Stomach (tissue), 9 donors: ENCODE results near the gene CREB3L1. TPM values are rescaled to one million over a fixed set of nuclear protein-coding genes. Genes with fewer than 3 reads are reported as not detected.

Source experiments
- DNase-seq, 2 donors: peaks; one replicate each; pipeline versions ENCODE4 v3.0.0 to v3.0.0-alpha.2; 2013 to 2019
- H3K27ac ChIP-seq, 5 donors: fragments of 200-600 bp in 4 of 5; sonication (generic) in 4 of 5; one replicate each; pipeline ENCODE4 v1.5.1; 2013 to 2019; ENCODE audit warnings: mild to moderate bottlenecking in 1 of 5, moderate library complexity in 1 of 5
- H3K27me3 ChIP-seq, 3 donors: fragments of 200-600 bp; sonication (generic); one replicate each; pipeline ENCODE4 v1.5.1; 2017 to 2019; ENCODE audit warnings: mixed run types in 1 of 3
- H3K36me3 ChIP-seq, 4 donors: fragments of 200-600 bp; sonication (generic); 1 replicate in 3 of 4; 2 replicates in 1 of 4; pipeline ENCODE4 v1.5.1; 2016 to 2019
- H3K4me1 ChIP-seq, 4 donors: fragments of 200-600 bp; sonication (generic); one replicate each; pipeline ENCODE4 v1.5.1; 2016 to 2019
- H3K4me3 ChIP-seq, 4 donors: fragments of 200-600 bp; sonication (generic) in 3 of 4; one replicate each; pipeline ENCODE4 v1.5.1; 2016 to 2019; ENCODE audit warnings: mild to moderate bottlenecking in 1 of 4
- H3K9me3 ChIP-seq, 4 donors: fragments of 200-600 bp; sonication (generic); one replicate each; pipeline ENCODE4 v1.5.1; 2016 to 2019
- EP300 ChIP-seq: sonication (generic); formaldehyde crosslinking; IDR thresholded peaks from one replicate; pipeline ENCODE4 v1.6.1; 2017; ENCODE audit warnings: antibody characterized with exemption
- POLR2A ChIP-seq, 4 donors: fragments of 450-650 bp; IDR thresholded peaks; one replicate each; pipeline ENCODE4 v1.6.1; 2016; ENCODE audit warnings: antibody characterized with exemption in 4 of 4, control low read depth in 2 of 4, mild to moderate bottlenecking in 1 of 4, moderate library complexity in 1 of 4
- POLR2AphosphoS5 ChIP-seq, 3 donors: sonication (generic); formaldehyde crosslinking; IDR thresholded peaks; one replicate each; pipeline ENCODE4 v1.6.1; 2016; ENCODE audit warnings: antibody characterized with exemption in 3 of 3
- WGBS, 5 donors: extraction: QIAGEN DNeasy Blood & Tissue Kit in 3 of 5; methylation state at CpG; one replicate each; pipeline versions ENCODE4 v1.1.5 to v1.1.7; 2013 to 2018; 5-methylcytosine and 5-hydroxymethylcytosine counted together
- intact Hi-C: fragments of 100-400 bp; cut with DNase I; formaldehyde crosslinking; loops from one replicate; pipeline ENCODE4 v1.15.1; 2023; ENCODE audit warnings: low total_unique reads
- polyA plus RNA-seq, 3 donors: library from polyadenylated mRNA; stranded (reverse); fragments of 200-250 nt; gene quantifications; one replicate each; pipeline ENCODE4 v1.2.3, GENCODE V29; 2013
- total RNA-seq, 5 donors: library from RNA; depleted of rRNA; stranded (reverse); fragments of >200 nt; gene quantifications; one replicate each; pipeline versions ENCODE4 v1.1.0 to v1.2.3, GENCODE V29; 2014 to 2016
- TF ChIP-seq, protein P1 (sequence below), 7 experiments: fragments of 450-650 bp in 4 of 7; fragments of 200-600 bp in 3 of 7; sonication (generic) in 3 of 7; IDR thresholded peaks; one replicate each; pipeline ENCODE4 v1.5.1; 2016 to 2019; ENCODE audit warnings: antibody characterized with exemption in 7 of 7, control low read depth in 2 of 7, mild to moderate bottlenecking in 1 of 7
- donor health status: healthy with polysubstance abuse.
- donor health status: Bipolar disorder and iron deficiency.
- donor health status: healthy.

Gene CREB3L1
- total and polyA plus RNA-seq, 8 donors, result 21.0 to 125 (median 48.4) TPM

GRCh38 chr11:46305295-46305694 lies 27.8 kb downstream of the CREB3L1 start:
- no peaks in the 10 kb centered on the region for H3K27me3 ChIP-seq
- peaks cover 5 to 71% (median 49%) of the 10 kb centered on the region in 4 donors for H3K36me3 ChIP-seq
- H3K9me3 ChIP-seq, result no peaks in the 10 kb centered on the region
- no peak overlapping the region for H3K4me3 ChIP-seq
- peak in 1 of 2 donors; percentile 70 for DNase-seq
- WGBS, 5 donors, result 63 to 69% (median 67%) methylated on average over 6 of the region's 6 CpGs
- intact Hi-C loops, result loop anchor here (5.0 kb wide), 1 partner anchor 68 kb away; no protein-coding TSS in a partner anchor
- TF ChIP-seq POLR2A (IDR thresholded peaks at IDR 0.05) (no peak), POLR2AphosphoS5 (IDR thresholded peaks at IDR 0.05) (no peak), EP300 (no peak)
- TF ChIP-seq, protein P1, sequence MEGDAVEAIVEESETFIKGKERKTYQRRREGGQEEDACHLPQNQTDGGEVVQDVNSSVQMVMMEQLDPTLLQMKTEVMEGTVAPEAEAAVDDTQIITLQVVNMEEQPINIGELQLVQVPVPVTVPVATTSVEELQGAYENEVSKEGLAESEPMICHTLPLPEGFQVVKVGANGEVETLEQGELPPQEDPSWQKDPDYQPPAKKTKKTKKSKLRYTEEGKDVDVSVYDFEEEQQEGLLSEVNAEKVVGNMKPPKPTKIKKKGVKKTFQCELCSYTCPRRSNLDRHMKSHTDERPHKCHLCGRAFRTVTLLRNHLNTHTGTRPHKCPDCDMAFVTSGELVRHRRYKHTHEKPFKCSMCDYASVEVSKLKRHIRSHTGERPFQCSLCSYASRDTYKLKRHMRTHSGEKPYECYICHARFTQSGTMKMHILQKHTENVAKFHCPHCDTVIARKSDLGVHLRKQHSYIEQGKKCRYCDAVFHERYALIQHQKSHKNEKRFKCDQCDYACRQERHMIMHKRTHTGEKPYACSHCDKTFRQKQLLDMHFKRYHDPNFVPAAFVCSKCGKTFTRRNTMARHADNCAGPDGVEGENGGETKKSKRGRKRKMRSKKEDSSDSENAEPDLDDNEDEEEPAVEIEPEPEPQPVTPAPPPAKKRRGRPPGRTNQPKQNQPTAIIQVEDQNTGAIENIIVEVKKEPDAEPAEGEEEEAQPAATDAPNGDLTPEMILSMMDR (IDR thresholded peaks at IDR 0.05), result no peak
- peaks cover 0 to 8% (median 6%) of the 10 kb centered on the region in 4 donors for H3K4me1 ChIP-seq
- peak overlapping the region in 1 of 5 donors; percentile 11 for H3K27ac ChIP-seq

DNA sequence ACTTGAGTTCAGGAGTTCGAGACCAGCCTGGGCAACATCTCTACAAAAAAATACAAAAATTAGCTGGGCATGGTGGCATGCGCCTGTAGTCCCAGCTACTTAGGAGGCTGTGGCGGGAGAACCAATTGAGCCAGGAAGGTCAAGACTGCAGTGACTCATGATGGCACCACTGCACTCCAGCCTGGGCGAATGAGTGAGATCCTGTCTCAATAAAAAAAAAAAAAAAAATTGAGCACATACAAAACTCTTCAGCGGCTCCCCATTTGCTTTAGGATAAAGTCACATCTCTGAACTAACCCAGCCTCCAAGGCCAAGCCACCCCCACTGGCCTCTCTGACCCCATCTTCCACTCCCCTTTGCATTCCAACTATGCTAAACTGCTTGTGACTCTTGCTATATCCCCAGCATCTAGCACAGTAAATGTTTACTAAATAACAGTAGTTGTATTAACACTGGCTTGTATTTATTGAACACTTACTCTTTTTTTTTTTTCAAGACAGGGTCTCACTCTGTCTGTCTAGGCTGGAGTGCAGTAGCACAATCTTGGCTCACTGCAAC lies 28.9 kb downstream of the CREB3L1 start:
- peaks cover 7 to 74% (median 52%) of the 10 kb centered on the region in 4 donors for H3K36me3 ChIP-seq

GRCh38 chr11:46307369-46307768 lies 29.9 kb downstream of the CREB3L1 start:
- Histone ChIP-seq H3K9me3 (no peaks in the 10 kb centered on the region), H3K36me3 (peaks cover 15 to 74% (median 57%) of the 10 kb centered on the region in 4 donors), H3K4me3 (no peak overlapping the region), H3K27ac (no peak overlapping the region), H3K27me3 (no peaks in the 10 kb centered on the region), H3K4me1 (peaks cover 0 to 8% (median 6%) of the 10 kb centered on the region in 4 donors)
- intact Hi-C loops, result loop anchor here (5.0 kb wide), 1 partner anchor 70 kb away; no protein-coding TSS in a partner anchor
- no peak for DNase-seq
- TF ChIP-seq EP300 (no peak), POLR2A (IDR thresholded peaks at IDR 0.05) (no peak), POLR2AphosphoS5 (IDR thresholded peaks at IDR 0.05) (no peak)
- TF ChIP-seq, protein P1 (IDR thresholded peaks at IDR 0.05), result no peak
- 76 to 87% (median 81%) methylated on average over 3 of the region's 3 CpGs for WGBS, 5 donors

More for the DNA sequence above, 28.9 kb downstream of the CREB3L1 start:
- WGBS, 5 donors, result 67 to 82% (median 73%) methylated on average over 5 of the region's 5 CpGs
- Histone ChIP-seq H3K27ac (no peak overlapping the region), H3K4me1 (peaks cover 0 to 8% (median 6%) of the 10 kb centered on the region in 4 donors), H3K4me3 (no peak overlapping the region), H3K9me3 (no peaks in the 10 kb centered on the region), H3K27me3 (no peaks in the 10 kb centered on the region)
- intact Hi-C loops, result loop anchor here (5.0 kb wide), 1 partner anchor 69 kb away; no protein-coding TSS in a partner anchor
- no peak for TF ChIP-seq EP300
- no peak for TF ChIP-seq POLR2AphosphoS5 (IDR thresholded peaks at IDR 0.05)
- TF ChIP-seq, protein P1 (IDR thresholded peaks at IDR 0.05), result no peak
- TF ChIP-seq POLR2A (IDR thresholded peaks at IDR 0.05), result no peak
- no peak for DNase-seq

GRCh38 chr11:46307785-46308341 lies 30.4 kb downstream of the CREB3L1 start:
- H3K27me3 ChIP-seq, result no peaks in the 10 kb centered on the region
- H3K4me1 ChIP-seq, result peaks cover 0 to 8% (median 6%) of the 10 kb centered on the region in 4 donors
- no peaks in the 10 kb centered on the region for H3K9me3 ChIP-seq
- TF ChIP-seq, protein P1 (IDR thresholded peaks at IDR 0.05), result no peak
- no peak for TF ChIP-seq POLR2A (IDR thresholded peaks at IDR 0.05)
- no peak for TF ChIP-seq POLR2AphosphoS5 (IDR thresholded peaks at IDR 0.05)
- TF ChIP-seq EP300, result no peak
- intact Hi-C loops, result loop anchor here (5.0 kb wide), 1 partner anchor 71 kb away; no protein-coding TSS in a partner anchor
- H3K27ac ChIP-seq, result no peak overlapping the region
- 58 to 80% (median 76%) methylated on average over 3 to 14 of the region's 14 CpGs for WGBS, 5 donors
- no peak overlapping the region for H3K4me3 ChIP-seq
- no peak for DNase-seq
- peaks cover 20 to 74% (median 57%) of the 10 kb centered on the region in 4 donors for H3K36me3 ChIP-seq
